PC-3 (cell line): ENCODE data around the gene MYO16. TPM values are rescaled to one million over a fixed set of nuclear protein-coding genes. Genes with fewer than 3 reads are reported as not detected.
A peak's percentile ranks its signal among the peaks of the same experiment; 100 is the strongest.

Experiments used
- ATAC-seq: fragments of 200-7000 bp; cut with Tn5 transposase; 2 replicates; pipeline ENCODE4 v1.9.1; 2020; ENCODE audit warnings: mild to moderate bottlenecking, moderate library complexity
- Bru-seq: library from RNA; stranded (reverse); fragments of 400-500 nt; gene quantifications from one replicate; lab custom pipeline; 2021; lab: Mats Ljungman, UMichigan
- BruChase-seq, 2 experiments: library from RNA; stranded (reverse); fragments of 400-500 nt; gene quantifications; one replicate each; lab custom pipeline; 2021; lab: Mats Ljungman, UMichigan
- BruUV-seq: library from RNA; stranded (reverse); fragments of 400-500 nt; replicated peaks from 2 replicates; lab custom pipeline; 2021; lab: Mats Ljungman, UMichigan
- CTCF ChIA-PET: fragments of 300-600 bp; sonication (Branson Sonifier 250); formaldehyde crosslinking; loops from one replicate; lab custom pipeline; 2022; ENCODE audit warnings: antibody characterized with exemption; lab: Charles Lee
- POLR2A ChIA-PET: fragments of 300-600 bp; sonication (Branson Sonifier 250); formaldehyde crosslinking; loops from one replicate; lab custom pipeline; 2022; ENCODE audit warnings: antibody characterized with exemption; ENCODE audit not compliant: unreplicated experiment; lab: Charles Lee
- DNase-seq: peaks from one replicate; pipeline ENCODE4 v3.0.0-alpha.2; 2015
- H2AFZ ChIP-seq: fragments of 300-600 bp; sonication (generic); 2 replicates; pipeline ENCODE4 v1.6.0; 2016; ENCODE audit warnings: antibody characterized with exemption, low read length
- H3F3A ChIP-seq: fragments of 300-600 bp; sonication (generic); one replicate; pipeline ENCODE4 v1.6.0; 2017; ENCODE audit warnings: antibody characterized with exemption, low read length, control low read depth, mild to moderate bottlenecking; ENCODE audit not compliant: unreplicated experiment
- H3K27ac ChIP-seq: fragments of 300-600 bp; sonication (generic); 2 replicates; pipeline ENCODE4 v1.5.1; 2016; ENCODE audit warnings: mild to moderate bottlenecking, low read length
- H3K27me3 ChIP-seq: fragments of 300-600 bp; sonication (generic); 2 replicates; pipeline ENCODE4 v1.6.1; 2016; ENCODE audit warnings: low read length, mixed read lengths
- H3K36me3 ChIP-seq: fragments of 300-600 bp; sonication (generic); 2 replicates; pipeline ENCODE4 v1.6.1; 2016; ENCODE audit warnings: low read depth, mixed run types, low read length, mixed read lengths
- H3K4me1 ChIP-seq: fragments of 300-600 bp; sonication (generic); 2 replicates; pipeline ENCODE4 v1.5.1; 2016; ENCODE audit warnings: low read length; ENCODE audit not compliant: insufficient read depth
- H3K4me2 ChIP-seq: fragments of 300-600 bp; sonication (generic); 2 replicates; pipeline ENCODE4 v1.6.0; 2016; ENCODE audit warnings: low read length
- H3K4me3 ChIP-seq: fragments of 300-600 bp; sonication (generic); 2 replicates; pipeline ENCODE4 v1.5.1; 2016; ENCODE audit warnings: mild to moderate bottlenecking, low read length, mixed read lengths
- H3K79me2 ChIP-seq: fragments of 300-600 bp; sonication (generic); 2 replicates; pipeline ENCODE4 v1.6.1; 2017; ENCODE audit warnings: low read length, mixed read lengths
- H3K9ac ChIP-seq: fragments of 300-600 bp; sonication (generic); 2 replicates; pipeline ENCODE4 v1.6.0; 2016; ENCODE audit warnings: mild to moderate bottlenecking, low read length
- H3K9me2 ChIP-seq: fragments of 300-600 bp; sonication (generic); replicated peaks from 2 replicates; pipeline ENCODE4 v1.6.1; 2016; ENCODE audit warnings: mixed run types, low read length, mixed read lengths
- H3K9me3 ChIP-seq: fragments of 300-600 bp; sonication (generic); 2 replicates; pipeline ENCODE4 v1.6.1; 2016; ENCODE audit warnings: low read length, mixed read lengths
- H4K20me1 ChIP-seq: fragments of 300-600 bp; sonication (generic); 2 replicates; pipeline ENCODE4 v1.6.1; 2016; ENCODE audit warnings: low read length, mixed read lengths
- CTCF ChIP-seq: fragments of 300-600 bp; sonication (generic); conservative IDR thresholded peaks from 2 replicates; pipeline ENCODE4 v1.5.1; 2017; ENCODE audit warnings: antibody characterized with exemption, low read depth, mild to moderate bottlenecking, low read length
- EZH2 ChIP-seq: fragments of 300-600 bp; sonication (generic); IDR thresholded peaks from one replicate; pipeline ENCODE4 v1.6.1; 2017; ENCODE audit warnings: antibody characterized with exemption, mild to moderate bottlenecking, low read length; ENCODE audit not compliant: unreplicated experiment
- EZH2phosphoT487 ChIP-seq: fragments of 300-600 bp; sonication (generic); IDR thresholded peaks from 2 replicates; pipeline ENCODE4 v1.6.1; 2018; ENCODE audit warnings: mild to moderate bottlenecking, antibody characterized with exemption, low read length, borderline replicate concordance
- intact Hi-C: fragments of 100-400 bp; cut with micrococcal nuclease; formaldehyde crosslinking; loops from 2 replicates; pipeline ENCODE4 v1.9.0; 2023
- long read RNA-seq: library from polyadenylated mRNA; unstranded; transcript quantifications from one replicate; pipeline ENCODE4 v2.0.0, GENCODE V29; 2021; ENCODE audit not compliant: unreplicated experiment
- total RNA-seq: library from RNA; depleted of rRNA; stranded (reverse); fragments of >200 nt; gene quantifications from 2 replicates; pipeline ENCODE4 v1.2.3, GENCODE V29; 2014; rRNA removed

MYO16 gene
- total RNA-seq (not detected in 2 replicates), Bru-seq, nascent RNA (percentile 7 among the genes with signal in this experiment), BruChase-seq, experiment 1, labeled RNA remaining after a 6-hour chase (percentile 3 among the genes with signal in this experiment), BruChase-seq, experiment 2, labeled RNA remaining after a 2-hour chase (percentile 5 among the genes with signal in this experiment)
- long read RNA-seq, partial matches to known transcripts = 0 of 1 reads
- long read RNA-seq, other reads (novel, unspliced or antisense) = 1 of 1 reads

GRCh38 chr13:108629181-108629752 is at the start of gene MYO16:
Gene MYO16 (plus strand): TSS chr13:108629611. CDS start chr13:108629845, 234 bp downstream.
- Histone ChIP-seq H3K4me3 (no peak within 1 kb of the TSS), H3K79me2 (no peaks in the 10 kb centered on the region), H3K27me3 (peaks cover 32% of the 10 kb centered on the region), H3K4me1 (no peaks in the 10 kb centered on the region), H3K9ac (no peak within 1 kb of the TSS), H3K4me2 (no peak within 1 kb of the TSS), H4K20me1 (no peaks in the 10 kb centered on the region), H3K9me3 (no peaks in the 10 kb centered on the region), H3K36me3 (no peaks in the 10 kb centered on the region), H3K9me2 (no peaks in the 10 kb centered on the region), H3F3A (no peaks in the 10 kb centered on the region), H3K27ac (no peak within 1 kb of the TSS), H2AFZ (no peak within 1 kb of the TSS)
- TF ChIP-seq EZH2 (no peak), EZH2phosphoT487 (no peak), CTCF (no peak)
- ChIA-PET CTCF (no interaction called here), POLR2A (interaction anchor here (0.6 kb wide), 1 partner anchor 52 kb away, joined by 3 read pairs; no protein-coding TSS in a partner anchor)
- intact Hi-C loops = no loop called here
- DNase-seq = no peak
- no peak for ATAC-seq
- BruUV-seq = no TSS peak

GRCh38 chr13:108586826-108587225 is 42.6 kb upstream of the MYO16 start:
- H3K9ac ChIP-seq = no peak overlapping the region
- H3K9me2 ChIP-seq = no peaks in the 10 kb centered on the region
- TF ChIP-seq CTCF (no peak), EZH2 (no peak), EZH2phosphoT487 (no peak)
- H3K79me2 ChIP-seq = no peaks in the 10 kb centered on the region
- H3K9me3 ChIP-seq = 0 out of 2 replicates have a peak, but pooled peaks cover 4% of the 10 kb centered on the region
- ATAC-seq = no peak
- no peak overlapping the region for H2AFZ ChIP-seq
- no peaks in the 10 kb centered on the region for H4K20me1 ChIP-seq
- H3K4me1 ChIP-seq = no peaks in the 10 kb centered on the region
- H3K4me3 ChIP-seq = no peak overlapping the region
- no peak overlapping the region for H3K27ac ChIP-seq
- no TSS peak for BruUV-seq
- no peak overlapping the region for H3K4me2 ChIP-seq
- intact Hi-C loops = no loop called here
- H3K36me3 ChIP-seq = no peaks in the 10 kb centered on the region
- DNase-seq = no peak
- H3K27me3 ChIP-seq = no peaks in the 10 kb centered on the region
- ChIA-PET CTCF (no interaction called here), POLR2A (no interaction called here)
- no peaks in the 10 kb centered on the region for H3F3A ChIP-seq

GRCh38 chr13:108588516-108588915 is 40.9 kb upstream of the MYO16 start:
- H3K36me3 ChIP-seq = no peaks in the 10 kb centered on the region
- ChIA-PET CTCF (no interaction called here), POLR2A (no interaction called here)
- H3K79me2 ChIP-seq = no peaks in the 10 kb centered on the region
- no peaks in the 10 kb centered on the region for H3K4me1 ChIP-seq
- H2AFZ ChIP-seq = no peak overlapping the region
- no peak overlapping the region for H3K27ac ChIP-seq
- no peak overlapping the region for H3K4me2 ChIP-seq
- TF ChIP-seq CTCF (no peak), EZH2 (no peak), EZH2phosphoT487 (no peak)
- ATAC-seq = no peak
- H3F3A ChIP-seq = no peaks in the 10 kb centered on the region
- intact Hi-C loops = no loop called here
- H3K9me2 ChIP-seq = no peaks in the 10 kb centered on the region
- 0 out of 2 replicates have a peak, but pooled peaks cover 4% of the 10 kb centered on the region for H3K9me3 ChIP-seq
- DNase-seq = no peak
- BruUV-seq = no TSS peak
- H3K27me3 ChIP-seq = peaks cover 7% of the 10 kb centered on the region; the same call in 1 of the 2 replicates
- no peak overlapping the region for H3K4me3 ChIP-seq
- H4K20me1 ChIP-seq = no peaks in the 10 kb centered on the region
- H3K9ac ChIP-seq = no peak overlapping the region
